Astrocyte (in vitro differentiated cells and primary cell): Measurements from ENCODE around the gene EP400.

Experiments
- EZH2 ChIP-seq: IDR thresholded peaks from 2 replicates; pipeline ENCODE4 v1.6.1; 2012; ENCODE audit warnings: mild to moderate bottlenecking, low read length, inconsistent platforms; ENCODE audit not compliant: insufficient read depth
- TF ChIP-seq, protein P1 (sequence below): IDR thresholded peaks from 2 replicates; pipeline ENCODE4 v1.5.1; 2011; ENCODE audit warnings: low read depth, mild to moderate bottlenecking, inconsistent platforms, low read length, moderate library complexity; ENCODE audit not compliant: insufficient read depth

DNA sequence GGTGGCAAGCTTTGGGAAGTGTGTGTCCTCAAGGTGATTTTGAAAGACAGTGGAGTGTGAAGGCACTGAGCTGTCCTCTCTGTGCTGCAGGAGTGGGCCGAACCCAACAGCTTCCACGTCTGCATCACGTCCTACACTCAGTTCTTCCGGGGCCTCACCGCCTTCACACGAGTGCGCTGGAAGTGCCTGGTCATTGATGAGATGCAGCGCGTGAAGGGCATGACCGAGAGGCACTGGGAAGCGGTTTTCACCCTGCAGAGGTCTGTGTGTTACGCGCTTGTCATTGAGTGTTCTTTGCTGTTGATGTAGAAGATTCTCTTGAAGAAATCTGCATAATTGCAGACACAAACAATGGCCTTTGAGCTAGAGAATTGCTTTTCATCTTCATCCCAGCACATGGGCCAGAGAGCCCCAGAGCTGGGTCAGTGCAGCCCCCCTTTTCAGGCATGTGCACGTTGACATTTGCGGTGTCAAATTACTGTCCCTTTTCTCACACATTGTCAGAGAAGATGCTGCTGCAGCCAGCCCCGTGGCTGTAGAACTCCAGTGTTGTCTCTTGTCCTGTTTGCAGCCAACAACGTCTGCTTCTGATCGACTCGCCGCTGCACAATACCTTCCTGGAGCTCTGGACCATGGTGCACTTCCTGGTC, 63.3 kb downstream of the EP400 start:
- TF ChIP-seq, protein P1, sequence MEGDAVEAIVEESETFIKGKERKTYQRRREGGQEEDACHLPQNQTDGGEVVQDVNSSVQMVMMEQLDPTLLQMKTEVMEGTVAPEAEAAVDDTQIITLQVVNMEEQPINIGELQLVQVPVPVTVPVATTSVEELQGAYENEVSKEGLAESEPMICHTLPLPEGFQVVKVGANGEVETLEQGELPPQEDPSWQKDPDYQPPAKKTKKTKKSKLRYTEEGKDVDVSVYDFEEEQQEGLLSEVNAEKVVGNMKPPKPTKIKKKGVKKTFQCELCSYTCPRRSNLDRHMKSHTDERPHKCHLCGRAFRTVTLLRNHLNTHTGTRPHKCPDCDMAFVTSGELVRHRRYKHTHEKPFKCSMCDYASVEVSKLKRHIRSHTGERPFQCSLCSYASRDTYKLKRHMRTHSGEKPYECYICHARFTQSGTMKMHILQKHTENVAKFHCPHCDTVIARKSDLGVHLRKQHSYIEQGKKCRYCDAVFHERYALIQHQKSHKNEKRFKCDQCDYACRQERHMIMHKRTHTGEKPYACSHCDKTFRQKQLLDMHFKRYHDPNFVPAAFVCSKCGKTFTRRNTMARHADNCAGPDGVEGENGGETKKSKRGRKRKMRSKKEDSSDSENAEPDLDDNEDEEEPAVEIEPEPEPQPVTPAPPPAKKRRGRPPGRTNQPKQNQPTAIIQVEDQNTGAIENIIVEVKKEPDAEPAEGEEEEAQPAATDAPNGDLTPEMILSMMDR = no peak
- TF ChIP-seq EZH2 = no peak
